OCI-LY7 (cell line): ENCODE results near the gene BICDL2.

ENCODE experiments used
- CTCF ChIP-seq: fragments of 200-600 bp; sonication (generic); conservative IDR thresholded peaks from 2 replicates; pipeline ENCODE4 v1.5.1; 2014; ENCODE audit warnings: mild to moderate bottlenecking, antibody characterized with exemption, low read length, moderate library complexity, mixed read lengths
- EZH2phosphoT487 ChIP-seq: fragments of 200-600 bp; sonication (generic); IDR thresholded peaks from 2 replicates; pipeline ENCODE4 v1.6.1; 2018; ENCODE audit warnings: low read depth, borderline replicate concordance, mild to moderate bottlenecking, mixed run types, antibody characterized with exemption, low read length, moderate library complexity, mixed read lengths

GRCh38 chr16:3009568-3010390 lies 27.0 kb downstream of the BICDL2 start:
- TF ChIP-seq CTCF (no peak), EZH2phosphoT487 (no peak)
